HG03439 (cell line): ENCODE measurements around the gene MYO15B.

ENCODE experiments used
- ATAC-seq: cut with Tn5 transposase; IDR thresholded peaks from one replicate; pipeline ENCODE4 v1.9.1; 2021; ENCODE audit warnings: mild to moderate bottlenecking, moderate library complexity; ENCODE audit not compliant: unreplicated experiment

MYO15B gene

GRCh38 chr17:75587675-75588595 lies at the start of gene MYO15B:
MYO15B (plus strand) TSS chr17:75587800; CDS start chr17:75588058, 258 bp downstream.
- no peak for ATAC-seq

- ATAC-seq: no peak
Observed at GRCh38 chr17:75539967-75540729, 47.5 kb upstream of the MYO15B start.

- no peak for ATAC-seq
Observed at GRCh38 chr17:75540923-75541503, 46.6 kb upstream of the MYO15B start.

GRCh38 chr17:75542229-75542628 lies 45.4 kb upstream of the MYO15B start:
- no peak for ATAC-seq

- ATAC-seq: no peak
Observed at GRCh38 chr17:75542728-75543336, 44.8 kb upstream of the MYO15B start.

- ATAC-seq: no peak
Observed at GRCh38 chr17:75544250-75544649, 43.4 kb upstream of the MYO15B start.

GRCh38 chr17:75546181-75546580 lies 41.4 kb upstream of the MYO15B start:
- no peak for ATAC-seq

- ATAC-seq: no peak
Observed at GRCh38 chr17:75547091-75547490, 40.5 kb upstream of the MYO15B start.

GRCh38 chr17:75548813-75549212 lies 38.8 kb upstream of the MYO15B start:
- ATAC-seq: no peak

- no peak for ATAC-seq
Observed at GRCh38 chr17:75549246-75550138, 38.1 kb upstream of the MYO15B start.

GRCh38 chr17:75550139-75550465 lies 37.5 kb upstream of the MYO15B start:
- ATAC-seq: no peak

- ATAC-seq: no peak
Observed at GRCh38 chr17:75551266-75551665, 36.3 kb upstream of the MYO15B start.

GRCh38 chr17:75552425-75553294 lies 34.9 kb upstream of the MYO15B start:
- ATAC-seq: no peak

GRCh38 chr17:75553295-75554110 lies 34.1 kb upstream of the MYO15B start:
- ATAC-seq: no peak

GRCh38 chr17:75555679-75556153 lies 31.9 kb upstream of the MYO15B start:
- no peak for ATAC-seq

- no peak for ATAC-seq
Observed at GRCh38 chr17:75557075-75557851, 30.3 kb upstream of the MYO15B start.

- no peak for ATAC-seq
Observed at GRCh38 chr17:75557852-75558665, 29.5 kb upstream of the MYO15B start.
